H1 (cell line): ENCODE measurements around the gene JUN. TPM values are rescaled to one million over a fixed set of nuclear protein-coding genes. Genes with fewer than 3 reads are reported as not detected.

ENCODE experiments used
- CTCF ChIA-PET: fragments of 300-600 bp; sonication (Branson Sonifier 250); formaldehyde crosslinking; loops from one replicate; lab custom pipeline; 2021; ENCODE audit not compliant: partially characterized antibody; lab: Charles Lee
- POLR2A ChIA-PET: fragments of 300-600 bp; sonication (Branson Sonifier 250); formaldehyde crosslinking; loops from one replicate; lab custom pipeline; 2021; ENCODE audit warnings: inconsistent platforms; ENCODE audit not compliant: partially characterized antibody; lab: Charles Lee
- DNase-seq, 2 experiments: peaks; one replicate each; pipeline versions ENCODE4 v3.0.0 to v3.0.0-alpha.2; 2010 to 2022; ENCODE audit warnings: low spot score in 2 of 2, low read depth in 1 of 2, mixed read lengths in 1 of 2
- FAIRE-seq: peaks from 2 replicates; lab custom pipeline; 2011; peaks lifted over from hg19 to GRCh38; lab: Jason Lieb, UNC
- H2AFZ ChIP-seq: 2 replicates; pipeline ENCODE4 v1.8.1; 2012; ENCODE audit warnings: low read length, inconsistent platforms
- H2AK5ac ChIP-seq: 2 replicates; pipeline ENCODE4 v1.6.1; 2013; ENCODE audit warnings: low read depth, low read length
- H2BK120ac ChIP-seq: replicated peaks from 2 replicates; pipeline ENCODE3; 2013; ENCODE audit warnings: low read depth, low read length, inconsistent platforms
- H2BK12ac ChIP-seq: 2 replicates; pipeline ENCODE4 v1.6.1; 2013; ENCODE audit warnings: low read depth, low read length
- H2BK15ac ChIP-seq: 2 replicates; pipeline ENCODE4 v1.6.1; 2013; ENCODE audit warnings: low read length
- H2BK20ac ChIP-seq: 2 replicates; pipeline ENCODE4 v1.6.1; 2013; ENCODE audit warnings: low read length
- H2BK5ac ChIP-seq: 2 replicates; pipeline ENCODE4 v1.6.1; 2013; ENCODE audit warnings: low read depth, low read length
- H3K14ac ChIP-seq: 2 replicates; pipeline ENCODE4 v1.6.1; 2013; ENCODE audit warnings: inconsistent platforms; ENCODE audit not compliant: insufficient read length
- H3K18ac ChIP-seq: 2 replicates; pipeline ENCODE4 v1.6.1; 2013; ENCODE audit warnings: low read length; ENCODE audit errors: extremely low read depth
- H3K23ac ChIP-seq: 2 replicates; pipeline ENCODE4 v1.6.1; 2013; ENCODE audit warnings: inconsistent platforms; ENCODE audit not compliant: insufficient read length
- H3K23me2 ChIP-seq: 2 replicates; pipeline ENCODE4 v1.6.1; 2013; ENCODE audit warnings: low read depth, low read length
- H3K27ac ChIP-seq: 2 replicates; pipeline ENCODE4 v1.6.1; 2011; ENCODE audit warnings: low read depth, low read length, inconsistent platforms
- H3K27me3 ChIP-seq, 4 experiments: replicated peaks in 1 of 4; 1 replicate in 1 of 4; 2 replicates in 3 of 4; pipeline versions ENCODE4 v1.6.1 to v1.8.1; 2011 to 2013; ENCODE audit warnings: low read length in 3 of 4, mild to moderate bottlenecking in 3 of 4, inconsistent platforms in 2 of 4, mixed read lengths in 2 of 4, moderate library complexity in 1 of 4; ENCODE audit not compliant: control insufficient read depth in 3 of 4, insufficient read depth in 3 of 4; ENCODE audit errors: extremely low read depth in 1 of 4
- H3K36me3 ChIP-seq, 4 experiments: 2 replicates each; pipeline versions ENCODE4 v1.6.1 to v1.8.1; 2011 to 2013; ENCODE audit warnings: mild to moderate bottlenecking in 4 of 4, low read length in 3 of 4, moderate library complexity in 2 of 4, control low read depth in 1 of 4, inconsistent platforms in 1 of 4; ENCODE audit not compliant: insufficient read depth in 4 of 4, control insufficient read depth in 2 of 4
- H3K4ac ChIP-seq: replicated peaks from 2 replicates; pipeline ENCODE3; 2013; ENCODE audit warnings: low read length, low read depth, mixed read lengths, inconsistent platforms; ENCODE audit not compliant: insufficient read length
- H3K4me1 ChIP-seq, 4 experiments: replicated peaks in 1 of 4; 1 replicate in 1 of 4; 2 replicates in 3 of 4; pipeline versions ENCODE4 v1.6.1 to v1.8.1; 2011 to 2013; ENCODE audit warnings: low read length in 3 of 4, inconsistent platforms in 2 of 4, mixed read lengths in 1 of 4; ENCODE audit not compliant: insufficient read depth in 4 of 4, control insufficient read depth in 3 of 4
- H3K4me2 ChIP-seq, 2 experiments: 2 replicates each; pipeline versions ENCODE4 v1.6.1 to v1.8.1; 2011 to 2013; ENCODE audit warnings: low read depth in 2 of 2, low read length in 2 of 2, control low read depth in 1 of 2, inconsistent platforms in 1 of 2, mild to moderate bottlenecking in 1 of 2; ENCODE audit not compliant: insufficient read depth in 1 of 2
- H3K4me3 ChIP-seq, 4 experiments: fragments of 200-600, 300-600 bp in 1 of 4; sonication (generic), shearing (Covaris generic), sonication (Bioruptor Twin) in 1 of 4; 2 replicates each; pipeline versions ENCODE4 v1.5.1 to v1.8.1; 2011 to 2016; ENCODE audit warnings: low read length in 4 of 4, low read depth in 3 of 4, control low read depth in 2 of 4, inconsistent platforms in 2 of 4, mild to moderate bottlenecking in 2 of 4, mixed read lengths in 1 of 4, moderate library complexity in 1 of 4; ENCODE audit not compliant: insufficient read depth in 2 of 4; ENCODE audit errors: extremely low read depth in 1 of 4
- H3K56ac ChIP-seq: replicated peaks from 2 replicates; pipeline ENCODE3; 2013; ENCODE audit warnings: low read depth, mild to moderate bottlenecking, mixed read lengths, low read length, inconsistent platforms; ENCODE audit not compliant: insufficient read length
- H3K79me1 ChIP-seq: 2 replicates; pipeline ENCODE4 v1.6.1; 2013; ENCODE audit warnings: low read depth, low read length, control low read depth
- H3K79me2 ChIP-seq, 2 experiments: 2 replicates each; pipeline versions ENCODE4 v1.6.1 to v1.8.1; 2012 to 2013; ENCODE audit warnings: low read length in 2 of 2, mild to moderate bottlenecking in 2 of 2, inconsistent platforms in 1 of 2; ENCODE audit not compliant: insufficient read depth in 2 of 2, control insufficient read depth in 1 of 2
- H3K9ac ChIP-seq, 4 experiments: replicated peaks in 1 of 4; 1 replicate in 1 of 4; 2 replicates in 3 of 4; pipeline versions ENCODE4 v1.6.1 to v1.8.1; 2011 to 2013; ENCODE audit warnings: low read depth in 3 of 4, low read length in 3 of 4, control low read depth in 2 of 4, mild to moderate bottlenecking in 2 of 4, moderate library complexity in 2 of 4, inconsistent platforms in 1 of 4; ENCODE audit errors: extremely low read depth in 1 of 4
- H3K9me3 ChIP-seq, 2 experiments: 2 replicates each; pipeline versions ENCODE4 v1.6.1 to v1.8.1; 2012 to 2013; ENCODE audit warnings: mild to moderate bottlenecking in 2 of 2, moderate library complexity in 2 of 2, control low read depth in 1 of 2, inconsistent platforms in 1 of 2, low read depth in 1 of 2, low read length in 1 of 2, mixed read lengths in 1 of 2; ENCODE audit not compliant: insufficient read depth in 2 of 2
- H4K20me1 ChIP-seq, 2 experiments: replicated peaks in 1 of 2; 2 replicates each; pipeline versions ENCODE3 to v1.8.1; 2011 to 2013; ENCODE audit warnings: inconsistent platforms in 2 of 2, low read length in 2 of 2, mild to moderate bottlenecking in 1 of 2; ENCODE audit not compliant: insufficient read depth in 2 of 2, control insufficient read depth in 1 of 2
- H4K5ac ChIP-seq: 2 replicates; pipeline ENCODE4 v1.6.1; 2013; ENCODE audit warnings: low read length, low read depth, mixed read lengths, inconsistent platforms; ENCODE audit not compliant: insufficient read length
- H4K8ac ChIP-seq: 2 replicates; pipeline ENCODE4 v1.8.0; 2013; ENCODE audit warnings: mild to moderate bottlenecking, moderate library complexity, low read length, inconsistent platforms; ENCODE audit not compliant: insufficient read depth; ENCODE audit errors: extremely low read depth
- H4K91ac ChIP-seq: replicated peaks from 2 replicates; pipeline ENCODE3; 2013; ENCODE audit warnings: low read length, mixed read lengths, inconsistent platforms; ENCODE audit not compliant: insufficient read length
- CBX8 ChIP-seq: fragments of 300-800, 300-1000 bp; sonication (generic); IDR thresholded peaks from 2 replicates; pipeline ENCODE4 v1.7.1; 2016; ENCODE audit warnings: low read depth, low read length, borderline replicate concordance
- HDAC2 ChIP-seq, 2 experiments: fragments of 300-600 bp in 1 of 2; sonication (generic) in 1 of 2; IDR thresholded peaks; 2 replicates each; pipeline ENCODE4 v1.6.1; 2011 to 2012; ENCODE audit warnings: low read depth in 2 of 2, low read length in 2 of 2, mild to moderate bottlenecking in 2 of 2, moderate library complexity in 2 of 2, borderline replicate concordance in 1 of 2, inconsistent platforms in 1 of 2
- HDAC6 ChIP-seq: IDR thresholded peaks from one replicate; pipeline ENCODE4 v1.7.1; 2012; ENCODE audit warnings: low read depth, mild to moderate bottlenecking, inconsistent platforms, low read length, moderate library complexity
- NANOG ChIP-seq: IDR thresholded peaks from 2 replicates; pipeline ENCODE4 v1.6.1; 2011; ENCODE audit warnings: low read length, low read depth, mild to moderate bottlenecking, inconsistent platforms; ENCODE audit not compliant: insufficient read depth, poor library complexity, severe bottlenecking
- NRF1 ChIP-seq: IDR thresholded peaks from 2 replicates; pipeline ENCODE4 v1.6.1; 2011; ENCODE audit warnings: mild to moderate bottlenecking, low read depth, low read length, improper control_type of control experiment
- PHF8 ChIP-seq: fragments of 200-600 bp; sonication (generic); conservative IDR thresholded peaks from 2 replicates; pipeline ENCODE4 v1.7.1; 2012; ENCODE audit warnings: low read depth, mild to moderate bottlenecking, inconsistent platforms, low read length, moderate library complexity
- POU5F1 ChIP-seq: IDR thresholded peaks from 2 replicates; pipeline ENCODE4 v1.6.1; 2011; ENCODE audit warnings: low read depth, mild to moderate bottlenecking, low read length, moderate library complexity
- TAF1 ChIP-seq: IDR thresholded peaks from 2 replicates; pipeline ENCODE4 v1.6.1; 2011; ENCODE audit warnings: mild to moderate bottlenecking, low read depth, low read length
- TEAD4 ChIP-seq: IDR thresholded peaks from 2 replicates; pipeline ENCODE4 v1.6.1; 2012; ENCODE audit warnings: low read depth, low read length, inconsistent platforms, mixed read lengths
- WGBS, 2 experiments: shearing (Covaris generic) in 1 of 2; methylation state at CpG; one replicate each; pipeline versions ENCODE4 v1.1.6 to v1.1.7; 2013 to 2015; ENCODE audit warnings: low lambda C conversion rate in 2 of 2, mixed read lengths in 2 of 2, inconsistent platforms in 1 of 2, low coverage in 1 of 2, missing lambda C conversion rate in 1 of 2; ENCODE audit not compliant: insufficient replicate concordance in 2 of 2, insufficient coverage in 1 of 2, insufficient read length in 1 of 2; ENCODE audit errors: extremely low coverage in 1 of 2, missing lambda C conversion rate in 1 of 2; 5-methylcytosine and 5-hydroxymethylcytosine counted together
- polyA plus RNA-seq, 7 experiments: library from polyadenylated mRNA; depleted of rRNA in 3 of 7; stranded (reverse) in 5 of 7; unstranded in 2 of 7; fragments of >200 nt in 5 of 7; fragments of 200-250 nt in 2 of 7; gene quantifications; 1 replicate in 5 of 7; 2 replicates in 1 of 7; 4 replicates in 1 of 7; pipeline versions ENCODE4 v1.2.1 to v1.2.3, GENCODE V29; 2011 to 2013; ENCODE audit warnings: missing spikeins in 2 of 7, mixed read lengths in 2 of 7
- total RNA-seq: library from RNA; stranded (reverse); fragmentation: NEBNext Ultra II Directional; extraction: Animal tissue kit (Norgen Biotek cat#: 25700); gene quantifications from 2 replicates; pipeline ENCODE4 v1.2.1, GENCODE V29; 2021
- TF ChIP-seq, protein P1 (sequence below): IDR thresholded peaks from 2 replicates; pipeline ENCODE4 v1.6.1; 2011; ENCODE audit warnings: low read depth, mild to moderate bottlenecking, low read length; ENCODE audit not compliant: insufficient read depth
- TF ChIP-seq, protein P2 (sequence below): IDR thresholded peaks from 2 replicates; pipeline ENCODE4 v1.6.1; 2012; ENCODE audit warnings: inconsistent platforms

Gene JUN
- total and polyA plus RNA-seq, 2 of the 8 experiments (the other 6 are each of a cell fraction or from before 2014, with no cell fraction given), result 4.4 to 10.9 TPM

DNA sequence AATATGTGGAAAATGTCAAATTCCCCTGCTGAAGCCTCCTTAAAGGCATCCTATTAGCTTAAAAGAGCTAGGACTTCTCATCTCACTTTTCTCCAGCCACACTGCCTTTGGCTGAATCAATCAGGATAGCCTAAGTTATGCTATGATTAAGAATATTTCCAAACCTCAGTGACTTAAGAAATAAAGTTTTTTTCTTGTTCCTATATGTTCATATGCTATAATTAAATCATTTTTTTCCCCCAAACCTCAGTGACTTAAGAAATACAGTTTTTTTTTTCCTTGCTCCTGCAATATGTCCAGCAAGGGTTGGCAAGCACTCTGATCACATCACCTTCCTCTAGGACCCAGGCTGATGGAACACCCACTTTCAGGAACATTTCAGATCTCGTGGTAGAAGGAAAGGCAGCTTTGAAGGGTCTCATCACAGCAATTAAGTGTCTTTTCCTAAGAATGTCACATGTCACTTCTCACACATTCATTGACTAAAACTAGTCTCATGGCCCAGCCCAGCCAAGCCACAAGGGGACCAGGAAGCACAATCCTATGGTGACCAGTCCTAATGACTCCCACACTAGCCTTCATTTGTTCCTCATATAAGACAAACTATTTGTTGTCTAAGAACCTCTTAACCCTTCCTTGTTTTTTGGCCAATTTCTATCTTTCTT, 6.3 kb upstream of the JUN start:
- H3K9ac ChIP-seq, result no peak overlapping the region
- peaks cover 0 to 5% (median 0%) of the 10 kb centered on the region in 4 experiments; a peak in 4 of 7 replicates for H3K27me3 ChIP-seq
- no peak overlapping the region for H2AFZ ChIP-seq
- H3K4ac ChIP-seq, result no peak overlapping the region
- no peak overlapping the region for H2BK20ac ChIP-seq
- no peaks in the 10 kb centered on the region for H4K20me1 ChIP-seq
- H3K14ac ChIP-seq, result no peak overlapping the region
- no peaks in the 10 kb centered on the region for H3K79me1 ChIP-seq
- H3K18ac ChIP-seq, result no peak overlapping the region
- no peak overlapping the region for H2AK5ac ChIP-seq
- no peak overlapping the region for H4K5ac ChIP-seq
- H3K4me2 ChIP-seq, result no peak overlapping the region
- ChIA-PET POLR2A (interaction anchor here (0.7 kb wide), 1 partner anchor 260 kb away, joined by 3 read pairs; no protein-coding TSS in a partner anchor), CTCF (interaction anchor here (1.1 kb wide), 1 partner anchor 15 kb away, joined by 5 read pairs; no protein-coding TSS in a partner anchor)
- peaks cover 6% of the 10 kb centered on the region for H3K23me2 ChIP-seq
- H3K23ac ChIP-seq, result no peak overlapping the region
- H4K8ac ChIP-seq, result no peak overlapping the region
- WGBS, 2 experiments, result 87% methylated on average over 1 of the region's 1 CpG; no CpG with 5 or more reads in 1 of the 2 experiments
- no peak overlapping the region for H2BK15ac ChIP-seq
- no peak overlapping the region for H2BK12ac ChIP-seq
- H3K4me3 ChIP-seq, result no peak overlapping the region
- H3K4me1 ChIP-seq, result peaks cover 0 to 6% (median 4%) of the 10 kb centered on the region in 4 experiments; a peak in 3 of 7 replicates
- H4K91ac ChIP-seq, result no peak overlapping the region
- H3K27ac ChIP-seq, result no peak overlapping the region
- no peak overlapping the region for H2BK120ac ChIP-seq
- peaks cover 0 to 3% of the 10 kb centered on the region in 2 experiments; a peak in 1 of 4 replicates for H3K9me3 ChIP-seq
- no peaks in the 10 kb centered on the region for H3K36me3 ChIP-seq
- FAIRE-seq (no peak), DNase-seq (no peak)
- no peaks in the 10 kb centered on the region for H3K79me2 ChIP-seq
- H3K56ac ChIP-seq, result no peak overlapping the region
- no peak overlapping the region for H2BK5ac ChIP-seq
- TF ChIP-seq NRF1, result no peak
- no peak for TF ChIP-seq TAF1
- no peak for TF ChIP-seq POU5F1
- TF ChIP-seq HDAC6, result no peak
- TF ChIP-seq PHF8, result no peak
- TF ChIP-seq TEAD4, result no peak
- TF ChIP-seq, protein P1, sequence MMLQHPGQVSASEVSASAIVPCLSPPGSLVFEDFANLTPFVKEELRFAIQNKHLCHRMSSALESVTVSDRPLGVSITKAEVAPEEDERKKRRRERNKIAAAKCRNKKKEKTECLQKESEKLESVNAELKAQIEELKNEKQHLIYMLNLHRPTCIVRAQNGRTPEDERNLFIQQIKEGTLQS, result no peak
- no peak for TF ChIP-seq HDAC2 (IDR thresholded peaks at IDR 0.05; ENCODE audit: borderline replicate concordance in 1 of 2, low read depth in 2 of 2, low read length in 2 of 2)
- no peak for TF ChIP-seq NANOG
- TF ChIP-seq, protein P2, sequence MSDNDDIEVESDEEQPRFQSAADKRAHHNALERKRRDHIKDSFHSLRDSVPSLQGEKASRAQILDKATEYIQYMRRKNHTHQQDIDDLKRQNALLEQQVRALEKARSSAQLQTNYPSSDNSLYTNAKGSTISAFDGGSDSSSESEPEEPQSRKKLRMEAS, result no peak
- no peak for TF ChIP-seq CBX8
